H7 (cell line): ENCODE measurements around the gene GUCY1A1. TPM values are rescaled to one million over a fixed set of nuclear protein-coding genes. Genes with fewer than 3 reads are reported as not detected.

Experiments
- DNase-seq: peaks from one replicate; pipeline ENCODE4 v3.0.0; 2012
- H3K27me3 ChIP-seq: 2 replicates; pipeline ENCODE4 v1.6.0; 2011; ENCODE audit warnings: mild to moderate bottlenecking, low read length; ENCODE audit not compliant: control insufficient read depth, insufficient read depth
- H3K36me3 ChIP-seq: replicated peaks from 2 replicates; pipeline ENCODE4 v1.5.1; 2011; ENCODE audit warnings: low read length; ENCODE audit not compliant: control insufficient read depth, insufficient read depth
- H3K4me3 ChIP-seq: 2 replicates; pipeline ENCODE4 v1.5.1; 2011; ENCODE audit warnings: low read depth, mild to moderate bottlenecking, control low read depth, low read length, moderate library complexity; ENCODE audit not compliant: insufficient read depth
- total RNA-seq: library from RNA; depleted of rRNA; stranded (reverse); fragments of >200 nt; shearing (Covaris generic); gene quantifications from 2 replicates; pipeline ENCODE4 v1.2.3, GENCODE V29; 2014

The GUCY1A1 gene
- total RNA-seq, 1 experiment from 2014 or later: 0.10 TPM

- no peaks in the 10 kb centered on the region for H3K36me3 ChIP-seq
- H3K4me3 ChIP-seq: no peak overlapping the region
- DNase-seq: no peak
- no peaks in the 10 kb centered on the region for H3K27me3 ChIP-seq
These were observed 26.5 kb downstream of the GUCY1A1 start for GRCh38 chr4:155693015-155693663.

DNA sequence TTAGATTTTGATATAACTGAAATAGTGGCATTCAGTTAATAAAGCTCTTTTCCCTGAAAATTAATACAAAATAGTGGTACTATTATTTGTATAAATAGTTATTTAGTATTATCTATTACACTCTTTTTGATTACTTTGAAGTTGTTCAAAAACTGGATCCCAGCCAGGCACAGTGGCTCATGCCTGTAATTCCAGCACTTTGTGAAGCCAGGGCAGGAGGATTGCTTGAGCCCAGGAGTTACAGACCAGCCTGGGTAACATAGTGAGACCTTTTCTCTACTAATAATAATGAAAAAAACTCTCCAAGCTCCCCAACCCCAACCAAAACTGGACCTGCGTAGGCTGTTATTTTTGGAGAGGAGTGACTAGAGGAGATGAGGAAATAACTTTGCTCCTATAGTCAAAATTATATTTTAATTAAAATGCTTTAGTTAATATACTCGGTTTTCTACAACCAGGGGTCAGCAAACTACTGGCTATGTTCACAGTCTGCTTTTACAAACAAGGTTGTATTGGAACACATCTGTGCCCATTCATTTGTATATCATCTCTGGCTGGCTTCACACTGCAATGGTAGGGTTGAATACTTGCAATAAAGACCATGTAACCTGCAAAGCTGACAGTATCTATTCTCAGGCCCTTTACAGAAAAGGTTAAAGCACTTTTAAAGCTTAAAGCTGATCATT, 27.6 kb downstream of the GUCY1A1 start:
- DNase-seq: no peak
- H3K36me3 ChIP-seq: no peaks in the 10 kb centered on the region
- H3K27me3 ChIP-seq: no peaks in the 10 kb centered on the region
- H3K4me3 ChIP-seq: no peak overlapping the region

DNA sequence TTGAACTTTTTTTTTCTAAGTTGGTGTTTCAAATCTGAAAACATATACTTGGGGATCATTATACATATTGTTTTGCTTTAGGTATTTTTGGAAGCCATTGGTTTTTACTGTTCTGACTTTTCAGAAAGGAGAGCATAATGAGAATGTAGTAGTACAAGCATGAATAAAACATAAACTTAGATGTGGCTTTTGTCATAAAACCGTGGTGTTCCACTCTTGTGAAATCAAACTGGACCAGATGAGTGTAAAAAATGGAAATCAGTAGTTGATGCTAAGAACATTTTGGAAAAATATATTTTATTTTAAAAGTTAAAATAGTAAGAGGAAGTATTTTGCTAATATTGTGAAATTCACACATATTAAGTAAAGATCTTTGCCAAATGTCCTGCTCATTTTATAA, 29.6 kb downstream of the GUCY1A1 start:
- DNase-seq: no peak
- Histone ChIP-seq H3K4me3 (no peak overlapping the region), H3K36me3 (no peaks in the 10 kb centered on the region), H3K27me3 (no peaks in the 10 kb centered on the region)

DNA sequence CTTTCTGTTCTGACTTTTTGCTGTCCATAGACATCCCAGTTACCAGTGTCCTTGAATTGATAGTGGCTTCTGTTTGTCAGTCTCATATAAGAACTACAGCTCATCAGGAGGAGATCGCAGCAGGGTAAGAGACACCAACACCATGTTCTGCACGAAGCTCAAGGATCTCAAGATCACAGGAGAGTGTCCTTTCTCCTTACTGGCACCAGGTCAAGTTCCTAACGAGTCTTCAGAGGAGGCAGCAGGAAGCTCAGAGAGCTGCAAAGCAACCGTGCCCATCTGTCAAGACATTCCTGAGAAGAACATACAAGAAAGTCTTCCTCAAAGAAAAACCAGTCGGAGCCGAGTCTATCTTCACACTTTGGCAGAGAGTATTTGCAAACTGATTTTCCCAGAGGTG, 30.1 kb downstream of the GUCY1A1 start:
- H3K4me3 ChIP-seq: no peak overlapping the region
- DNase-seq: no peak
- H3K36me3 ChIP-seq: no peaks in the 10 kb centered on the region

GRCh38 chr4:155701827-155702226, 35.2 kb downstream of the GUCY1A1 start:
- Histone ChIP-seq H3K36me3 (no peaks in the 10 kb centered on the region), H3K4me3 (no peak overlapping the region), H3K27me3 (no peaks in the 10 kb centered on the region)
- no peak for DNase-seq

More for the DNA sequence above, 30.1 kb downstream of the GUCY1A1 start:
- no peaks in the 10 kb centered on the region for H3K27me3 ChIP-seq

DNA sequence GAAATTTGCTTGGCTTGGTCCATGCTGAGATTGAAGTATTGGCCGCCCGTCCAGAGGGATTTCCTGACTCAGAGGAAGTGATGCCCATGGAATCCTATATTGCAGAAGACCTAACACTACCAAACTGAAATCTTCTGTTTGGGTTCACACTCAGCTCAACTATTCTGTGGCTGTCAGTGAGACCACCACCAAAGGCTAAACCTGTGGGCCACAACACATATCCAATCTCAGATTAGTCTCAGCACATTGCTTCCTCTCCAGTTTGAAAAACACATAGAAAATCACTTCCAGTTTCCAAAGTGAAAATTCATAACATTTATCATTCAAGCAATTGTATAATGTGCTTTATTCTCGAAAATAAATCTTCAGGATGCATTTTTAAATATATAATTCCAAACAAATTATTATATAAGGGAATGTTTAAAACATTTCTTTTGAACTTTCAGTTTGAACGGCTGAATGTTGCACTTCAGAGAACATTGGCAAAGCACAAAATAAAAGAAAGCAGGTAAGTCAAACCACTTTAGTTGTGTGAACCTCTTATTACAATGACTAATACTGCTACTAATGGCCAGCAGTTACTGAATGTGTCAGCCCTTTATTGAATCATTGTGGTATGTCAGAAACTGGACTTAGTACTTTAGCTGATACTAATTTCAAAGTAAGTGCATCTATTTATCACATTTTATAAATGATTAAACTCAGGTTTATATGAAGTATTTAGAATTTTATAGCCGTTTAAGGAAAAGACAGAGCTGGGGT, 37.0 kb downstream of the GUCY1A1 start:
- Histone ChIP-seq H3K36me3 (no peaks in the 10 kb centered on the region), H3K27me3 (no peaks in the 10 kb centered on the region), H3K4me3 (no peak overlapping the region)
- DNase-seq: no peak

GRCh38 chr4:155704841-155705404, 38.3 kb downstream of the GUCY1A1 start:
- no peaks in the 10 kb centered on the region for H3K27me3 ChIP-seq
- no peaks in the 10 kb centered on the region for H3K36me3 ChIP-seq
- DNase-seq: no peak
- H3K4me3 ChIP-seq: no peak overlapping the region

DNA sequence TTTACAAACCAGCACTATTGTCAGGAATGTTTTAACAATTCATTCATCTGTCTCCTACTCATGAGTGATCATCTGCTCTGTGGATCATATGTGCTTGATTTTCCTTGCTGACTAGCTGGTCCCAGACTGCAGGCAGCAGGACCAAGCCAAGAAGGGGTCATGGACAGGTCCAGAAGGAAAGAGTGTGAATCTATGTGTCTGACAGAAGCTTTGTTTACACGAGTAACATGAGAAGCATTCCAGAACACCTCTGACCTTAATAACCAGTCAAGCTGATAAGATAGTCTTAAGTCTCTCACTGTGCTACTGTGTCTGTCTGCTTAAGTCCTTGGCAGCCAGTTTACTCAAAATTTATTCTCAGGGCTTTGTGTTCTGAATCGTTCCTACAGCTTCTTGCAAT, 39.0 kb downstream of the GUCY1A1 start:
- no peak overlapping the region for H3K4me3 ChIP-seq
- DNase-seq: no peak
- H3K36me3 ChIP-seq: no peaks in the 10 kb centered on the region
- no peaks in the 10 kb centered on the region for H3K27me3 ChIP-seq

DNA sequence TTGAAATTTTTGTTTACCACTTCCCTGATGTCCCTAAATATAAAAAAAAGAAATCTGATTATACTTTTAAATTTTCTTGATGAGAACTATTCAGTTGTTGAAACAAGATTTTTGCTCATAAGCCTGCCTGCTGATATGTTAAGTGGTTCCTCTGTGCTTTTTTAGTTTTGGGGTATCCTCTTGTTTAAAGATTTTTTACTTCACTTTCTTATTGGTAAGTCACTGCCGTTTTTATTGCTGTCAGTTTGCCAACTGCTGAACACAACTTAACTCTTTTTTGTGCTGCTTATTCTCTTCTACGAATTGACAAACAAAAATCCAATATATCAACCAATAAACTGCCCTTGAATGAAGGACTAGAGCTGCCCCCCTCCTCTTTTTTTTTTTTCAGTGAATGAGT, 39.5 kb downstream of the GUCY1A1 start:
- no peak for DNase-seq
- H3K27me3 ChIP-seq: no peaks in the 10 kb centered on the region
- no peak overlapping the region for H3K4me3 ChIP-seq
- H3K36me3 ChIP-seq: no peaks in the 10 kb centered on the region

DNA sequence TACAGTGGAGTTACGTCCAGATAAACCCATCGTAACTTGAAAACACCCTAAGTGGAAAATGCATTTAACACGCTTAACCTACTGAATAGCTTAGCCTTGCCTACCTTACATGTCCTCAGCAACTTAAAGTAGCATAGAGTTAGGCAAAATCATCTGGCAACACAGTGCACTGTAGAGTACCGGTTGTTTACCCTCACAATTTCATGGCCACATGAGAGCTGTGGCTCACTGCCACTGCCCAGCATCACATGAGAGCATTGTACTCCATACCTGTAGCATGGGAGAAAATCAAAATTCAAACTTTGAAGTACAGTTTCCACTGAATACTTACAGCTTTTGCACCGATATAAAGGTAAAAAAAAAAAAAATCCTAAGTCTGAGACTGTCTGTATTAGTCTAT, 40.6 kb downstream of the GUCY1A1 start:
- Histone ChIP-seq H3K36me3 (no peaks in the 10 kb centered on the region), H3K27me3 (no peaks in the 10 kb centered on the region), H3K4me3 (no peak overlapping the region)
- no peak for DNase-seq

GRCh38 chr4:155708782-155709181, 42.1 kb downstream of the GUCY1A1 start:
- H3K4me3 ChIP-seq: no peak overlapping the region
- no peak for DNase-seq
- no peaks in the 10 kb centered on the region for H3K27me3 ChIP-seq
- H3K36me3 ChIP-seq: no peaks in the 10 kb centered on the region

- no peak for DNase-seq
- H3K4me3 ChIP-seq: no peak overlapping the region
- H3K36me3 ChIP-seq: no peaks in the 10 kb centered on the region
- no peaks in the 10 kb centered on the region for H3K27me3 ChIP-seq
These were observed 43.3 kb downstream of the GUCY1A1 start for GRCh38 chr4:155709918-155710317.

GRCh38 chr4:155711556-155711955, 44.9 kb downstream of the GUCY1A1 start:
- no peak overlapping the region for H3K4me3 ChIP-seq
- no peaks in the 10 kb centered on the region for H3K27me3 ChIP-seq
- no peak for DNase-seq
- no peaks in the 10 kb centered on the region for H3K36me3 ChIP-seq

DNA sequence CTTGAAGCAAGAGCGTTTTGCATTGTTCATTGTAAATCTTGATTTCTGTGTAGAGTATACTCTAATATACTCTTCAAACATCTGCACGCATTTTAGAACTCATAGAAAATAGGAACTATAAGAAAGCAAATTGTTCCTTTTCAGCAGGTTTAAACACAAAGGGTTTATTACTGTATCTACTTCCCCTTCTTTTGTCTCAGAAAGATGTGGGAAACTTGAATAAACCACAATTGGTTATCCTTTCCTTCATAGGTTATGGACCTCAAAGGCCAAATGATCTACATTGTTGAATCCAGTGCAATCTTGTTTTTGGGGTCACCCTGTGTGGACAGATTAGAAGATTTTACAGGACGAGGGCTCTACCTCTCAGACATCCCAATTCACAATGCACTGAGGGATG, 46.2 kb downstream of the GUCY1A1 start:
- DNase-seq: no peak
- Histone ChIP-seq H3K36me3 (no peaks in the 10 kb centered on the region), H3K4me3 (no peak overlapping the region), H3K27me3 (no peaks in the 10 kb centered on the region)

- no peak overlapping the region for H3K4me3 ChIP-seq
- H3K36me3 ChIP-seq: no peaks in the 10 kb centered on the region
- H3K27me3 ChIP-seq: no peaks in the 10 kb centered on the region
- DNase-seq: no peak
These were observed 47.3 kb downstream of the GUCY1A1 start for GRCh38 chr4:155713911-155714310.
